ENCODE results near the gene CAMK2N2. TPM values are rescaled to one million over a fixed set of nuclear protein-coding genes. Genes with fewer than 3 reads are reported as not detected.

The CAMK2N2 gene
- total and polyA plus RNA-seq, 9 of the 15 experiments (the other 6 are each of a cell fraction or from before 2014, with no cell fraction given): 0.08 to 0.22 (median 0.11) TPM; not detected in 5

DNA sequence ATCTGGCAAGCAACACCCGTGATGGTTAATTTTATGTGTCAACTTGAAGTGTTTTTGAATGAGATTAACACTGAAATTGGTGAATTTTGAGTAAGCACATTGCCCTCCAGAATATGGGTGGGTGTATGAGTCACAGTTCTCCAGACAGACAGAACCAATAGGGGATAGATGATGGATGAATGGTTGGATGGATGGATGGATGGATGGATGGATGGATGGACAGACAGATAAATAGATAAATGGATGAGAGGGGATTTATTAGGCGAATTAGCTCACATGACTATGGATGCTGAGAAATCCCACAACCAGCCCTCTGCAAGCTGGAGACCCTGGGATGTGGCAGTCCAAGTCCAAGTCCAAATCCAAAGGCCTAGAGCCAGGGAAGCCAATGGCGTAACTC is 37.4 kb downstream of the CAMK2N2 start (continued):
- TF ChIP-seq FOXA1 (IDR thresholded peaks at IDR 0.05; ENCODE audit: borderline replicate concordance) (no peak), JUNB (CRISPR knock-in tag; conservative IDR thresholded peaks at IDR 0.05) (no peak), FOXK2 (conservative IDR thresholded peaks at IDR 0.05 in 1 of 2, IDR thresholded peaks at IDR 0.05 in 1 of 2; ENCODE audit: low read depth in 2 of 2) (no peak), TEAD1 (CRISPR knock-in tag; IDR thresholded peaks at IDR 0.05) (no peak), CCAR2 (IDR thresholded peaks at IDR 0.05; ENCODE audit: low read depth, low read length) (no peak), TAF1 (IDR thresholded peaks at IDR 0.05; ENCODE audit: control insufficient read depth, extremely low read depth, insufficient read depth, low read length, severe bottlenecking) (no peak), DDX20 (tag; IDR thresholded peaks at IDR 0.05; ENCODE audit: low read depth) (no peak), KAT7 (CRISPR knock-in tag; IDR thresholded peaks at IDR 0.05; ENCODE audit: borderline replicate concordance) (no peak), KLF16 (IDR thresholded peaks at IDR 0.05) (no peak), BACH1 (tag; IDR thresholded peaks at IDR 0.05) (no peak), SRSF7 (optimal IDR thresholded peaks at IDR 0.05; ENCODE audit: low read depth, low read length) (no peak), PRMT5 (CRISPR knock-in tag; IDR thresholded peaks at IDR 0.05) (no peak)

DNA sequence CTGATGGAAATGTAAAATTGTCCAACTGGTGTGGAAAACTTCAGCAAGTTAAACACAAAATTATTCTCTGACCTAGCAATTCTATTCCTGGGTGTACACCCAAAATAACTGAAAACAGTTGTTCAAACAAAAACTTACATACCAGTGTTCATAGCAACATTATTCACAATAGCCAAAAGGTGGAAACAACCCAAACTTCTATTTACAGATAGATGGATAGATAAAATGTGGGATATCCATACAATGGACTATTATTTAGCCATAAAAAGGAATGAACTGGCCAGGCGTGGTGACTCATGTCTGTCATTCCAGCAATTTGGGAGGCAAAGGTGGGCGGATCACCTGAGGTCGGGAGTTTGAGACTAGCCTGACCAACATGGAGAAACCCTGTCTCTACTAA is 38.8 kb downstream of the CAMK2N2 start:
- 2% methylated on average over 3 of the region's 3 CpGs for WGBS (ENCODE audit: insufficient coverage, low coverage, missing lambda C conversion rate)
- Histone ChIP-seq H3K9ac (ENCODE audit: insufficient read depth in 1 of 2, low read depth in 2 of 2, low read length in 2 of 2) (no peak overlapping the region), H3K27me3 (ENCODE audit: control insufficient read depth in 2 of 2, insufficient read depth in 2 of 2, low read length in 2 of 2) (peaks cover 18 to 44% of the 10 kb centered on the region in 2 experiments; a peak in 4 of 5 replicates), H2AFZ (ENCODE audit: low read depth, low read length) (no peak overlapping the region), H4K20me1 (replicated peaks; ENCODE audit: control insufficient read depth, insufficient read depth, low read length) (peaks cover 1% of the 10 kb centered on the region; the same call in 1 of the 2 replicates), H3K4me1 (replicated peaks in 1 of 2; ENCODE audit: control insufficient read depth in 2 of 2, insufficient read depth in 2 of 2, low read length in 2 of 2) (no peaks in the 10 kb centered on the region), H3K27ac (ENCODE audit: extremely low read depth, low read depth, low read length) (no peak overlapping the region), H3K9me3 (replicated peaks; ENCODE audit: control insufficient read depth, insufficient read depth, low read depth, low read length) (no peaks in the 10 kb centered on the region), H3K4me2 (ENCODE audit: insufficient read depth, low read length) (no peak overlapping the region), H3K36me3 (ENCODE audit: control insufficient read depth, insufficient read depth, low read length) (no peaks in the 10 kb centered on the region), H3K4me3 (no peak overlapping the region), H3K9me1 (ENCODE audit: control insufficient read depth, insufficient read depth, low read length) (no peaks in the 10 kb centered on the region), H3K79me2 (ENCODE audit: control insufficient read depth, insufficient read depth, low read length) (no peaks in the 10 kb centered on the region)
- CTCF ChIA-PET (ENCODE audit: low intra/inter-chr PET ratio): no interaction called here
- ATAC-seq: no peak
- no peak for FAIRE-seq
- no peak for DNase-seq (ENCODE audit: extremely low read depth in 1 of 4, low spot score in 3 of 4)
- in situ Hi-C loops (cut with MboI) (no loop called here), intact Hi-C loops (cut with micrococcal nuclease) (no loop called here)
- BruUV-seq (replicated peaks): no TSS peak
- POLR2A ChIA-PET: interaction anchor here (0.6 to 0.7 kb wide), 2 partner anchors 98 to 449 kb away, joined by 3 read pairs; no protein-coding TSS in a partner anchor
- TF ChIP-seq, protein P1, sequence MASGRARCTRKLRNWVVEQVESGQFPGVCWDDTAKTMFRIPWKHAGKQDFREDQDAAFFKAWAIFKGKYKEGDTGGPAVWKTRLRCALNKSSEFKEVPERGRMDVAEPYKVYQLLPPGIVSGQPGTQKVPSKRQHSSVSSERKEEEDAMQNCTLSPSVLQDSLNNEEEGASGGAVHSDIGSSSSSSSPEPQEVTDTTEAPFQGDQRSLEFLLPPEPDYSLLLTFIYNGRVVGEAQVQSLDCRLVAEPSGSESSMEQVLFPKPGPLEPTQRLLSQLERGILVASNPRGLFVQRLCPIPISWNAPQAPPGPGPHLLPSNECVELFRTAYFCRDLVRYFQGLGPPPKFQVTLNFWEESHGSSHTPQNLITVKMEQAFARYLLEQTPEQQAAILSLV (tag; IDR thresholded peaks at IDR 0.05): no peak
- TF ChIP-seq SNIP1 (IDR thresholded peaks at IDR 0.05; ENCODE audit: low read depth) (no peak), TAF15 (IDR thresholded peaks at IDR 0.05; ENCODE audit: low read depth, low read length) (no peak), TSC22D4 (tag; IDR thresholded peaks at IDR 0.05) (no peak), ZBTB8A (IDR thresholded peaks at IDR 0.05; ENCODE audit: partially characterized antibody) (no peak), CBFB (CRISPR knock-in tag; IDR thresholded peaks at IDR 0.05) (no peak), SRSF7 (optimal IDR thresholded peaks at IDR 0.05; ENCODE audit: low read depth, low read length) (no peak), CBX3 (IDR thresholded peaks at IDR 0.05; ENCODE audit: borderline replicate concordance in 1 of 2, low read length in 2 of 2) (no peak)
- TF ChIP-seq, protein P2, sequence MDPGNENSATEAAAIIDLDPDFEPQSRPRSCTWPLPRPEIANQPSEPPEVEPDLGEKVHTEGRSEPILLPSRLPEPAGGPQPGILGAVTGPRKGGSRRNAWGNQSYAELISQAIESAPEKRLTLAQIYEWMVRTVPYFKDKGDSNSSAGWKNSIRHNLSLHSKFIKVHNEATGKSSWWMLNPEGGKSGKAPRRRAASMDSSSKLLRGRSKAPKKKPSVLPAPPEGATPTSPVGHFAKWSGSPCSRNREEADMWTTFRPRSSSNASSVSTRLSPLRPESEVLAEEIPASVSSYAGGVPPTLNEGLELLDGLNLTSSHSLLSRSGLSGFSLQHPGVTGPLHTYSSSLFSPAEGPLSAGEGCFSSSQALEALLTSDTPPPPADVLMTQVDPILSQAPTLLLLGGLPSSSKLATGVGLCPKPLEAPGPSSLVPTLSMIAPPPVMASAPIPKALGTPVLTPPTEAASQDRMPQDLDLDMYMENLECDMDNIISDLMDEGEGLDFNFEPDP (CRISPR knock-in tag; IDR thresholded peaks at IDR 0.05): no peak
- TF ChIP-seq, protein P3, sequence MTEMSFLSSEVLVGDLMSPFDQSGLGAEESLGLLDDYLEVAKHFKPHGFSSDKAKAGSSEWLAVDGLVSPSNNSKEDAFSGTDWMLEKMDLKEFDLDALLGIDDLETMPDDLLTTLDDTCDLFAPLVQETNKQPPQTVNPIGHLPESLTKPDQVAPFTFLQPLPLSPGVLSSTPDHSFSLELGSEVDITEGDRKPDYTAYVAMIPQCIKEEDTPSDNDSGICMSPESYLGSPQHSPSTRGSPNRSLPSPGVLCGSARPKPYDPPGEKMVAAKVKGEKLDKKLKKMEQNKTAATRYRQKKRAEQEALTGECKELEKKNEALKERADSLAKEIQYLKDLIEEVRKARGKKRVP (CRISPR knock-in tag; IDR thresholded peaks at IDR 0.05): no peak

Measured in K562 (cell line).